Activated CD8-positive, alpha-beta memory T cell treated with anti-CD3 and anti-CD28 coated beads for 24 hours (primary cell): ENCODE results near the gene CCDC74B.
"Not testable (repeated sequence)": the region's sequence is repeated elsewhere in the genome, so short reads cannot be mapped to it uniquely, and the experiment has no call there.

Experiments
- DNase-seq: peaks from one replicate; pipeline ENCODE4 v3.0.0-alpha.2; 2020

Gene CCDC74B

DNA sequence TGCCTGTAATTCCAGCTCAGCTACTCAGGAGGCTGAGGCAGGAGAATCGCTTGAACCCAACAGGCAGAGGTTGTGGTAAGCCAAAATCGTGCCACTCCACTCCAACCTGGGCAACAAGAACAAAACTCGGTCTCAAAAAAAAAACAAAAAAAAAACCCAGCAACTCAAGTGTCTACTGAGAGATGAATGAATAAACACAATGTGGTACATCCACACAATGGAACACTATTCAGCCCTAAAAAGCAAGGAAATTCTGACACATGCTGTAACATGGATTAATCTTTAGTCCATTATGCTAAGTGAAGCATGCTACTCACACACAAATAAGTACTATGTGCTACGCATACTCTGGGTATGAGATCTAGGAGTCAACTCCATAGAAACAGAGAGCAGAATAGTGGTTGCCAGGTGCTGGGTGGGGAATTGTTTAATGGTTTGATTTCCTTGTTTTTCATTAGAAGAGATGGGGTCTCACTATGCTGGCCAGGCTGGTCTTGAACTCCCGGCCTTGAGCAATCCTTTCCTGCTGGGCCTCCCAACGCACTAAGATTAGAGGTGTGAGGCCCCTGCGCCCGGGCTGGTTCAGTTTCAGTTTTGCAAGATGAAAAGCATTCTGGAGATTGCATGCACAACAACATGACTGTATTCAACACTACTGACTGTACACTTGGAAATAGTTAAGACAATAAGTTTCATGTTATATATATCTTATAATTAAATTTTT lies 20.5 kb upstream of the CCDC74B start:
- no peak for DNase-seq

DNA sequence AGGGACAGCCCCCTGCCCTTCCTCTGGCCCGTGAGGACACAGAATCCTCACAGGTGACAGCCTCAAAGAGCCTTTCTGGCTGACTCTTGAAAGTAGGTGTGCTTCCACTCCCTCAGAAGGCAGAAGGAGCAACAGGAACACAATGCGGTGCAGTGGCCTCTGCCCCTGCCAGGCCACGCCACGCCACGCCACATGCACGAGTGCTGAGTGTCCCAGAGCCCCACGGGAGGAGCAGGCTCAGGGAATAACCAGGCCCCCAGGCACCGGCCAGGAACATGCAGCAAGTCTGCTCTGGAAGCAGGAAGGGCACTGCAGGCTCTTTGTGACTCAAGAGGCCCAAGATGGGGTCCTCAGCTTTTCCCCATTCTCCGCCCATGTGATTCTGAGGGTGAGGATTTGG lies 18.1 kb upstream of the CCDC74B start:
- DNase-seq: no peak

DNA sequence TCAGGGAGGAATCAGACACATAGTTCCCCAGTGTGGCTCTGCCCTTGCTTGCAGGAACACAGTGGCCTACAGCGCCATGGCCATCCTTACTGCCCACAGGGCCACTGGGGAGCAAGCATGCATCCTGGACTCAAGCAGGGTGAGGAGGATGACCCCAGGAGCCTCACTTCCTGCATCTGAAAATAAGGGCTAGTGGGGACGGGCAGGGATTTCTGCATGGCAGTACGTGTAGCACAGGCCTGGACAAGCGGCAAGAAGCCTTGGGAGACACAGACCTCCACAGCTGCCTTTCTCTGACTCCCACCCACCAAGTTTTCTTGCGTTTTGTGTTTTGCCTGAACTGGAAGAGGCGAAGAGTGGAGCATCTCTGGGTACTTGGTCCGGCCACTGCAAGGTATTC lies 17.6 kb upstream of the CCDC74B start:
- DNase-seq: not testable (repeated sequence)

DNA sequence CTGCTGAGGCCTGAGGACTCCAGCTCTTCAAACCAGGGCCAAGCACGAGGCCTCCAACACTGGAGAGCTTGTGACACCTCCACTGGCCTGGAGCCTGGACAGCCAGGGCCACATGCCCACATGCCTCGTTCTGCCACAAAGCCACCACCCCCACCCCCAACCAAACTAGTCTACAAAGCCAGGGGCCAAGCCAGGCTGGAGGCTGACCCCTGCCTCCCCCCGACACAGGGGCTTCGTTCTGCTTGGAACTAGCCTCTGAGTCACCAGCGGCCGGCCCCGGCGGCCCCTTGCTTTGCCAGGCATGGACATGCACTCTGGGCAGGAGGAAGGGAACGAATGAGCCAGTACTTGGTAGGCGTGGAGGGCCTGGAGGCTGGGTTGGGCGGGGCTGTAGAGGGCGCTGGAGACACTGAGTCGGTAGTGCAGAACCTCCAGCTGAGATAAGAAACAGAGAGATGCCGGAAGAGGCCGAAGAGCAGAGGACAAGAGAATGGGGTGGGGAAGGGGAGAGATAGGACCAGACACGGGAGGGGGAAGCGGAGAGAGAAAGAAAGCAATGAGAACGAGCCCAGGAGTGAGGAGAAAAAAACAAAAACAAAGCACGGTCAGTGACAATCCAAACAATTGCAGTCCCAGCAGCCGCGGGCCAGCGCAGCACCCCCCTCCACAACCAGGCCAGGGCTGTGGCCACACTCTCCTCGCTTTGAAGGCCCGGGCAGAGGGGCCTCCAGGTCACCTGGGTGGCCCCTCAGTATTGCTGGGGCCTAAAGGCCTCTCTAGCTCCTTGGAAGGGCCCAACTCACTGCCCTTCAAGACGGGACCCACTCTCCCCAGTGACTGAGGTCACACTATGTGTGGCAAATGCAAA lies 16.2 kb upstream of the CCDC74B start:
- DNase-seq: not testable (repeated sequence)

DNA sequence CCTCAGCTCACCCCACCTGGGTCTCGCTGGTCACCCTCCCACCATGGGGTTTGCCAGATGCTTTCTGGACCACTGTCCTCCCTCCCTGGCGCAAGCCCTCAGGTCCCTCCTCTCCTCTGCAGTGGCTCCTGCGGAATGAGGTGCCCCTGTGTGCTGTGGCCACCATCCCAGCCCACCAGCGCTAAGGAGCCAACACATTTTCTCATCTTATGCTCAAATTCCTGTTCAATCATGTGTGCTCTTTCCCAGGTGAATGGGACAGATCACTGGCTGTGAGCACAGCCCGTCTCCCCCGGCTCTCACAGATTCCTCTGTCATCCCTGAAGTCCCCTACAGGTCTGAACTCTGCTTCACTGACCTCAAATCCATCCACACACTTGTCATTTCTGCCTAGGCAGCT lies 15.2 kb upstream of the CCDC74B start:
- DNase-seq: no peak

DNA sequence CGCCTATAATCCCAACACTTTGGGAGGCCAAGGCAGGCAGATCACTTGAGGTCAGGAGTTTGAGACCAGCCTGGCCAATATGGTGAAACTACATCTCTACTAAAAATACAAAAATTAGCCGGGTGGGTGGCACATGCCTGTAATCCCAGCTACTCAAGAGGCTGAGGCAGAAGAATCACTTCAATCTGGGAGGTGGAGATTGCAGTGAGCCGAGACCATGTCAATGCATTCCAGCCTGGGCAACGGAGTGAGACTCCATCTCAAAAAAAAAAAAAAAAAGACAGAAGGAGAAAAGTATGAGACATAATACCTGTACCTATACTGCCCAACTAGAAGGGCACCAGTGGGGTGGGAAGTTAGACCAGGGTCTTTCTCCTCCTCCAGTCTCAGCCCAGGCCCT lies 14.5 kb upstream of the CCDC74B start:
- not testable (repeated sequence) for DNase-seq

DNA sequence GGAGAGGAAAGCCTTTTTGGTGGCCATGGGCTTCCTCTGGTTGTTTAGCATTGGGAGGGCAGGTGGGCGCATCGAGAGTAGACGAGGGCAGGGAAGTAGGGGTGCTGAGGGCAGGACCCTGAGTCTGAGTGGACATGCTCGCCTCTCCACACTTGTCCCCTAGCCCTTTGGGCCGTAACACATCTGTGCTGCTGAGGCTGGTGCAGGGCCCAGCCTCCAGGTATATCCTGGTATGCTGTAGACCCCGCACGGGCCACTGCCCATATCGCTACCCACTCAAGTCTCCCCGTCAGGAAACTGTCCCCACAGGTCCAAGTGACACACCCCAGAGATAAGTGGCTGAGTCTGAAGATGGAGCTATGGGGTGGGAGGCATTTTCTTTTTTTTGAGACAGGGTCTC lies 13.7 kb upstream of the CCDC74B start:
- DNase-seq: no peak

DNA sequence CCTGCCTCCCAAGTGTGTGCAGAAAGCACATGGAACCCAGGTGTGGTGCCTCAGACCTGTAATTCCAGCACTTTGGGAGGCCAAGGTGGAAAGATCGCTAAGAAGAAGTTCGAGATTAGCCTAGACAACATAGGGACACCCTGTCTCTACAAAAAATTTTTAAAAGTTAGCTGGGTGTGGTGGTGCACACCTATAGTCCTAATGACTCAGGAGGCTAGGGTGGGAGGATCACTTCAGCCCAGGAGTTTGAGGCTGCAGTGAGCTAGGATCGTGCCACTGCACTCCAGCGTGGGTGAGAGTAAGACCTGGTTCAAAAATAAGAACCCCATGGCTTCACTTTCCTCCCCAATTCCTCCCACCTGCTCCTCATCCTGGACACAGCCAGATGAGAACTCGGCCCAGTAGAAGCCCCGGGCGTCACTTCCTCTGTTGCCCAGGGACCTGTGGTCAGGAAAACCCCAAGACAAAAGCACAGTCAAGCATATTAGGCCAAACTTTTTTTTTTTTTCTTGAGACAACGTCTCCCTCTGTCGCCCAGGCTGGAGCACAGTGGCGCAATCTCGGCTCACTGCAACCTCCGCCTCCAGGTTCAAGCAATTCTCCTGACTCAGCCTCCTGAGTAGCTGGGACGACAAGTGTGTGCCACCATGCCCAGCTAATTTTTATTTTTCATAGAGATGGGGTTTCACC lies 13.1 kb upstream of the CCDC74B start:
- DNase-seq: not testable (repeated sequence)

DNA sequence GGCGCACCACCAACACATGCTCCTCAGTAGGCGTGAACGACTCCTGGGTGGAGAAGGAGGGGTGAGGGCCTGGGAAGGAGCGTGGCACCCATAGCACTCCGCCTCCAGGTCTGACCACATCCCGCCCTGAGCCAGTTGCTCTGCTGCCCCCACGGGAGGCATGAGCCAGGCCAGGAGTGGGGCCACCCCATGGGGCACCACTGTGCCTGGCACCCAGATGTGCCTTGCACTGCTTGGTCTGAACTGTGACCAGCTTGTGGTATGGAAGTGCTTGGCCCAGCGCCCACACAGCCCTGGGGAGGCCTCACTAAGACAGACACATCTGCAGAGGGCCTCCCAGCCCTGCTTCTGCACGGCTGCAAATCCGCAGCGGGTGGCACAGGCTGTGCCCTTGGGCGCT lies 12.4 kb upstream of the CCDC74B start:
- not testable (repeated sequence) for DNase-seq

DNA sequence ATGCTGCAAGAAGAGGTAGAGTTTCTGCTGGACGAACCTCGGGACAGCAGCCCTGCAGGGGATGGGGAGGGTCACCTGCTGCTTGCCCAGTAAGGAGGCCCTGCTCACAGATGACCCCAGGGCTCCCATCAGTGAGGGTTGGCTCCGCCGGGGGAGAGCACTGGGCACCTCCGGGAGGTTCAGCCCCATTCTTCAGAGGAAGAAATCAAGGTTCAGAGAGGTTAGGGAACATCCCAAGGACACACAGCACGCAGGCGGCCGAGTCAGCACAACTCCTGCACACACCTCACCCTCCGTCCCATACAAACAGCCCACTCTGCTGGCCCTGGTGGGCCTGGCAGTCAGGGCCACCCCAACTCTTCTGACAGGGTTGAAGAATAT lies 11.7 kb upstream of the CCDC74B start:
- no peak for DNase-seq

DNA sequence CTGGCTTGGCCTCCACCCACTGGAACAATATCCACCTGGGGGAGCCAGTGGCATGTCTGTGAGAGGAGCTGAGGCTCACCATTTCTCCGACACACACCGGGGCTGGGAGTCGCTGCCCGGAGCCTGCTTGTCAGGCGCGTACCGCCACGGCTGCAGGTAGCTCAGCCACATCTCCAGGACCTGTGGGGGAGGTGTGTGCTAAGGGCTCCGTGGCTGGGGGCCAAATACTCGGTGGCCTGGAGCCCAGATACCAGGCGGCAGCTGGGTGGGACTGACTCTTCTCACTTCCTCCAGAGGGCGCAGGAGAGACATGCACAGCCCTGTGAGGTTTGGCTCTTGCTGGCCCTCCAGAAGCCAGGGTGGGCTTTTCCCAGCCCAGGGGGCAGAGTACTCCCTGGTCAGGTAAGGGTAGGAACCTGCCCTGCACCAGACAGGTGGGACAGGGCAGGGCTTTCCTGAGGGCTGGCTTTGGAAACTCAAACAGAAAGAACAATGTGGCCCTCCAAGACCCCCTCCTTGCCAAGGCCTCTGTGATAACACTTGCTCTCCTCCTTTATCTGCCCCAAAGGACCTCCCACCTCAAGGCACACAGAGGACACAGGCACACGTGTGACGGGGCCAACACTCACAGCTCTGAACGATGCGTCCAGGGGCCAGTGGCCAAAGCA lies 11.2 kb upstream of the CCDC74B start:
- not testable (repeated sequence) for DNase-seq

DNA sequence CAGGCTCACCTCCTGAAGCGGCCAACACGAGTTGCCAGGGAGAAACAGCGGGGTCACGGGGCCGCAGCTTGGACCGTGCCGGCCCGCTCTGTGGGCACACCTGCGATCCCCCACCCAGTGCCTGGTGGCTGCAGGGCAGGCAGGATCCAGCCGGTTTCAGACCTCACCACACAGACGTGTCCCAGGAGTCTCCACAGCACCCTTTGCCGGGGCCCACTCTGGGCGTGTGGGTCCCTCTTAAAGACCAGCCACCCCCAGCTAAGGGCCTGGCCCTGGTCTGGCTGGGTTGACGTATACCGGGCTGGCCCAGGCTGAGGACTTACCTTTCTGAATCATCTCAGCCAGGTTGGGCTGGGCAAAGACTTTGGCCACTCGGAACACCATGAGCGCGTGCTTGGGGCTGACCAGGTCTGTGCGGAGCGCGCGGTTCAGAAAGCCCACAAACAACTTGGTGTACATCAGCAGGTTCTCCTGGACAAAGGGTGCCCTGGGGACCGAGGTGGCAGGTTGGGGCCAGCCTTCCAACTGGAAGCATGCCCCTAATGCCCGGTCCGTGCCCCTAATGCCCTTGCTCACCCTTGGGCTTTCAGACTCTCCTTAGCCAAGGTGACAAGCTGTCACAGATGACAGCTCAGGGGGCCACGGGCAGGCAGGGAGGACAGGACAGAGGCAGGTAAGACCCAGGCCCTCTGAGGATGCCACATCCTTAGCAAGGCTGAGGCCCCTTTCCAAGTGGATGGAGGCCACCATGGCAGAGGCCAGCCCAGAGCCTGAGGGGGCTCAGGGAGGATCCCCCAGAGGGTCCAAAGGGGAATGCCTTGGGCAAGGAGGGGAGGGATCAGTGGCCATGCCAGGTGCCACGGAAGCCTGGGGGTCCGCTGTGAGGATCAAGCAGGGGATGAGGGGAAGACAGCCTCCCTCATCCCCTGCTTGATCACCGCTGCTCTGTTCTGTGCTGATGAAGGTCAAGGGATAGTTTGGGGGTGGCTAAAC lies 10.2 kb upstream of the CCDC74B start:
- DNase-seq: no peak

DNA sequence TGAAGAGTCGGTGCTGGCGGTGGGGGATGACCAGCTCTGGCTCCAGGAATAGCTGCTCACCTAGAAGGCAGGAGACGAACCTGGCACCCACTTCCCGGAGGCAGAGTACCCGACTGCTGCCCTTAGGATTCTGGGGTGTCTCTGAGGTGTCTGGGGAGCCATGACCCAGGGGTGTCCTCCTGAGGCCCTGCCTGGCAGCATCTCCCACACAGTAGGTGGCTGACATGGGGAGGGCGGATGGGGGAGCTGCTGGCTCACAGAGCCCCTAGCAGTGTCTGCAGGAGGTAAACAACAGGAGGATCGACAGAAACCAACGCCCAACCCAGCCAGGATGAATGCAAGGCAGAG lies 9.5 kb upstream of the CCDC74B start:
- DNase-seq: not testable (repeated sequence)

DNA sequence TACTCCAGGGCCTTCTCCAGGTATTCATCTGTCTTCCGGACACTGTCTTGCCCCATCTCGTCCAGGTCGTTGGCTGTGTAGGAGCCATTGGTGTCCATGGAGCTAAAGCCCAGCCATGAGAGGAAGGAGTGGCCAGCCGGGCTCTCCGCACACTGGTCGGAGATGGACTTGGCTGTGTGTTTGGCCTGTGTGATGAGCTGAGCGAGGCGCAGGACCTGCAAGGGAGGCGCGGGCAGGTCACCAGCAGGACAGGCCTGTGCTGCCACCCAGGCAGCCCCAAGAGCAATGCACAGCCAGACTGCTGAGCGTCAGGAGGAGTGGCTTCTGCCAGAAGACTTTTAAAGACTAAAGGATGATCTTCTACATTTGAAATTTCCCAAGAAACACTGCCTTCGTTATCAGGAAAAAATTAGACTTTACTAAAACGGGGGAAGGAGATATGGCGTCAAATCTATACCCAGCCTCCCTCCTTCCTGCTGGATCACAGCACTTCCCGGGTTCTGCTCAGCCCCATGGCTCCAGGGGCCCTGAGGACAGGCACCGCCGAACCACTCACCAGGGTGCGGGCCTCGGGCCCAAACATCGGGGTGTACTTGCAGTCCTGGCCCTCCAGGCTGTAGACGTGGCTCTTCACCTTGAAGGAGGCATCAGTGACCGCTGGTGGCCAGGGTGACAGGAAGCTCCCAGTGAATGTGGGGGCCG lies 9.0 kb upstream of the CCDC74B start:
- not testable (repeated sequence) for DNase-seq

DNA sequence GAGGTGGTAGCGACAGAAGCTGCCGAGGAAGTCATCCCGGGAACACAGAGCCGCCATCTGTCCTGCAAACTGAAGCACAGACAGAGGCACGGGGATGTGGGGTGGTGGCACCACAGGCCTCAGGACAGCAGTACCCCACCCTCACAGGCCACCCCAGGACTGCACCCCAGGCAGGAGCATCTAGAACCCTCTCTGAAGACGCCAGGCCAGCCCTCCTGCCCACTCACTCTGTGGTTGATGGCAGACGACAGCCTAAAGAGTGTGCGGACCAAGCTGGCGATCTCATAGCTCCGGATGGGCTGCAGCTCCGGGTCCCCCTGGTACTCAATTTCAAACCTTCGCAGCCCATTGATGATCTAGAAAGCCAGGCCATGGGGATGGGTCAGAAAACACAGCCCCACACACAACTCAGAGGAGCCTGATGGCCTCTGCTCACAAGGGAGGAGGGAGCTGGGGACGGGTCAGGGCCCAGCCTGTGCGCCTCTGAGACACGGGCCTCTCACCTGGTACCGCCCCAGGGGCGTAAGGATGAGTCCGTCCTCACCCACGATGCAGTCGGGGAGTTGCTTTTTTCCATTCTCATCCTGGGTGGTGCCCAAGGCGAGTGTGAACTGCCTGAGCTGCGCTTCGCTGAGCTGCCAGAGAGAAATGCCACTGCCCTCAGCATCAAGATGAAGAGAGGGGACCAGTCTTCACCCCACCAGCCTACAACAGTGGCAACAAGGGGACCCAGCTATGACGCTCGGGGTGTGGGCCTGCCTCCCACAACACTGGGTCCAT lies 8.1 kb upstream of the CCDC74B start:
- no peak for DNase-seq

DNA sequence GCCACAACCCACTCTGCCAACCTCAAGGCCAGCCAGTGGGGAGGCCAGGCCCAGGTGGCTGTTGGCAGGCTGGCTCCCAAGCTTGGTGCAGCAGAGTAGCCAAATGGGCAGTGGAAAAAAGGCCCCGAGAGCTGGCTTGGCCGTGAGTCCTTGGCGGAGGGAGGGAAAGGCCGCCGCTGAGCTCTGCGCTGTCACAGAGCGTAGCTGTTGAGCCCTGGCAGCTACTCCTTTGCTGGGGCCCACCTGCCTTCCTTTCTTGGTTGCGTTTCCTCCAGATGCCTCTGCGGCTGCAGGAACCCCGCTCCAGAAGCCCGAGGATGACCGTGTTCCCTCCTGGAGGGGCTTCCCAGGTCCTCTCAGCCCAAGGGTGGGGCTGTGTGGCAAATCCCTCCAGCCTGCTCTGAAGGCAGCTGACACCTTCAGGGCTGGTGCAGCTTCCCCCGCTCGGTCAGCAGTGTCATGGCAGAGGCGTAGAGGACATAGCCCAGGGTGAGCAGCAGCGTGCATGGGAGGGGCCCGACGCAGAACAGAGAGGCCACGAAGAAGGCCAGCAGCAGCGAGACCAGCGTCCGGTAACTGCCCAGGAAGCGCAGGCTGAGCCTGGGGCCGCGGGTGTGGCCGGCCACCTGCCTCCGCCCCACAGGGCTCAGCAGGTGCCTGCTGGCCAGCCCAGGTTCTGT lies 7.4 kb upstream of the CCDC74B start:
- not testable (repeated sequence) for DNase-seq

DNA sequence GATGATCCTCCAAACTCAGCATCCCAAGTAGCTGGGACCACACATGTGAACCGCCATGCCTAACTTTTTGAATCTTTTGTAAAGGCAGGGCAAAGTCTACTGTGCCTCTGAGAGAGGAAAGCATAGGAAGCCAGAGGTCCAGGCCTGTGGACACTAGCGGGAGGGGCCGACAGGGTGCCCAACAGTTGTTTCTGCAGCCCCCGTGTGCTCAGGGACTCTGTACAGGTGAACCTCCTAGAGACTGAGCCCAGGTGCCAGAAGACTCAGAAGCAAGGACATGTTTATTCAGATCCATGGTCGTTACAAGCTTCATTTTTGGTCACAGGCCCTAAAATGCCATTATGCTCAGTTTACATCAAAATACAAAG lies 6.2 kb upstream of the CCDC74B start:
- DNase-seq: not testable (repeated sequence)

DNA sequence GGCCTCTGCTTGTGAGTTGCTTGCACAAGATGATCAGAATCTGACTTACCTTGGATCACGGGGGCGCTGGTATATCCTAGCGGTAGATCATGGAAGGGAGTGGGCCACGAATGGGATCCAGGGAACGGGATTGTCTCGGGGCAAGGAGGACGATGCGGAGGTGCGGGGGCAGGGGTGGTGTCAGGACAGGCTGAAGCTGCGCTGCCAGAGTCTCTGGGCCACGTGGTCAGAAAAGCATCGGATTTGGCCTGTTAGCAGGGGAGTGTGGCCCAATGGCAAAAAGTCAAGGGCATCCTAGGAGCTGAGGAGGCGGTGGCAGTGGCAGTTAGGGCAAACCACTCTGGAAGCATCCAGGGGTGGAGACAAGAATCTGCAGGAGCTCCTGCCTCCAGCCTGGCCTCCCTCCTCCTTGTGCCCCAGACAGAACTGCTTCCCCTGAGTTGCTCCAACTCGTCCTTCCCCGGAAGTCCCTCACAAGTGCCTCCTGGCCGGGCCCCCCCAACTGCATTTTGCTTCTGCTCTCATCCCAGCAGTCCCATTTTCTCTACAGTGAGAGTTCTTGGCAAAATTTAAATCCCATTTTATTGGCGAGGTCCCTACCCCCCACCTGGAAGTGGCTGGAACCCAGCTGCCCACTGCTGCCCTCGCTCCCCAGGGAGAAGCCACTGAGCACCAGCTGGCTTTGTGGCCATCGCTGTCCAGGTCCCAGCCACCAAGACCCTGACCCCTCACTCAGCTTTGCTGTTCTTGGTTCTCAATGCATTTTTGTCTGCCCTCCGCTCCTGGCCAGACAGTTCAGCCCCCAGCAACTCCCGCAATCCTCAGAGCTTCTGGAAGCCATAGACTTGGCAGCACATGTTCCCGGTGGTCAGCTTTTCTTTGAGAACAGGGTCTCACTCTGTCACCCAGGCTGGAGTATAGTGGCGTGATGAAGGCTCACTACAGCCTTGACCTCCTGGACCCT lies 5.6 kb upstream of the CCDC74B start:
- DNase-seq: no peak

DNA sequence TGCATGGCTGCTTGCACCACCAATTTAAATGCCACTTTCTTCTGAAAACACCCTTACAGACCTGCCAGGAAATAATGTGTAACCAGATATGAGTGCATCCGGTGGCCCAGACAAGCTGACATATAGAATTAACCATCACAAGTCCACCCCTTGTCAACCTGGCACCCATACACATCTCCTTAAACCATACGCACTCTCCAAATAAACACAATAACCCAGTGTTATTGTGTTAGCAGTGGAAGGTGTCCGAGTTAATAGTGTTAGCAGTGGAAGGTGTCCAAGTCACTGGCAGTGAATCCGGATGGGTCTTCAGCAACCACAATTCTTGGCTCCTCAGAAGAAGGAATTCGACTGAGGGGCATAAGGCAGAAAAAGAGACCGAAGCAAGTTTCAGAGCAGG lies 3.6 kb upstream of the CCDC74B start:
- peak; percentile 5 for DNase-seq
